22Rv1 (cell line): ENCODE measurements around the gene HIRA.
"Not testable (repeated sequence)": the region's sequence is repeated elsewhere in the genome, so short reads cannot be mapped to it uniquely, and the experiment has no call there.

Experiments
- H3K27ac ChIP-seq: fragments of 450-650 bp; 2 replicates; pipeline ENCODE4 v1.5.1; 2017
- ZFX ChIP-seq: fragments of 450-650 bp; IDR thresholded peaks from 2 replicates; pipeline ENCODE4 v1.6.1; 2017; ENCODE audit warnings: antibody characterized with exemption, borderline replicate concordance
- TF ChIP-seq, protein P1 (sequence below): fragments of 450-650 bp; IDR thresholded peaks from 2 replicates; pipeline ENCODE4 v1.5.1; 2017; ENCODE audit warnings: mild to moderate bottlenecking

Gene HIRA

DNA sequence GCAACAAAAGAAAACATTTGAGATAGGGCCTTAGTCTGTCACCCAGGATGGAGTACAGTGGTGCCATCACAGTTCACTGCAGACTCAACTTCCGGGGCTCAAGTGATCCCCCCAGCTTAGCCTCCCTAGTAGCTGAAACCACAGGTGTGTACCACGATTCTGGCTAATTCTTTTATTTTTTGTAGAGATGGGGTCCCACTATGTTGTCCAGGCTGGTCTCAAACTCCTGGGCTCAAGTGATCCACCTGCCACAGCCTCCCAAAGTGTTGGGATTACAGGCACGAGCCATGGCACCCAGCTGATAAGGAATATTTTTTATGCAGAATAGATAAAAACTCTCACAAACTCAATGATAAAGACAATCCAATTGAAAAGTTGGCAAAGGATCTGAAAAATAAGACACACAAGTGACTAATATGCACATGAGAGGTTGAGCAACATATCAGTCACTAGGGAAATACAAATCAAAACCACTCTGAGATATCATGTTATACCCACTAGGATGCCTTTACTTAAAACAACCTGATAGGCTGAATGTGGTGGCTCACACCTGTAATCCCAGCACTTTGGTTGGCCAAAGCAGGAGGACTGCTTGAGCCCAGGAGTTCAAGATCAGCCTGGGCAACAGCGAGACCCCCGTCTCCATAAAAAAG is 106.1 kb downstream of the HIRA start:
- no peak overlapping the region for H3K27ac ChIP-seq

DNA sequence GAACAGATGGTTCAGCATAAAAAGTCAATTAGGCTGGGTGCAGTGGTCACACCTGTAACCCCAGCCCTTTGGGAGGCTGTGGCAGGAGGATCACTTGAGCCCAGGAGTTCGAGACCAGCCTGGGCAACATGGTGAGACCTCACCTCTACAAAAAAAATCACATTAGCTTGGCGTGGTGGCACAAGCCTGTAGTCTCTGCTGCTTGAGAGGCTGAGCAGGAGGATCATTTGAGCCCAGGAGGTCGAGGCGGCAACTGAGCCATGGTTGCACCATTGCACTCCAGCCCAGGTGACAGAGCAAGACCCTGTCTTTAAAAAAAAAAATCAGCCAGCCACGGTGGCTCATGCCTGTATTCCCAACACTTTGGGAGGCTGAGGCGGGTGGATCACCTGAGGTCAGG is 108.1 kb downstream of the HIRA start:
- H3K27ac ChIP-seq: not testable (repeated sequence)

More for the DNA sequence above, 106.1 kb downstream of the HIRA start:
- no peak for TF ChIP-seq ZFX
- TF ChIP-seq, protein P1, sequence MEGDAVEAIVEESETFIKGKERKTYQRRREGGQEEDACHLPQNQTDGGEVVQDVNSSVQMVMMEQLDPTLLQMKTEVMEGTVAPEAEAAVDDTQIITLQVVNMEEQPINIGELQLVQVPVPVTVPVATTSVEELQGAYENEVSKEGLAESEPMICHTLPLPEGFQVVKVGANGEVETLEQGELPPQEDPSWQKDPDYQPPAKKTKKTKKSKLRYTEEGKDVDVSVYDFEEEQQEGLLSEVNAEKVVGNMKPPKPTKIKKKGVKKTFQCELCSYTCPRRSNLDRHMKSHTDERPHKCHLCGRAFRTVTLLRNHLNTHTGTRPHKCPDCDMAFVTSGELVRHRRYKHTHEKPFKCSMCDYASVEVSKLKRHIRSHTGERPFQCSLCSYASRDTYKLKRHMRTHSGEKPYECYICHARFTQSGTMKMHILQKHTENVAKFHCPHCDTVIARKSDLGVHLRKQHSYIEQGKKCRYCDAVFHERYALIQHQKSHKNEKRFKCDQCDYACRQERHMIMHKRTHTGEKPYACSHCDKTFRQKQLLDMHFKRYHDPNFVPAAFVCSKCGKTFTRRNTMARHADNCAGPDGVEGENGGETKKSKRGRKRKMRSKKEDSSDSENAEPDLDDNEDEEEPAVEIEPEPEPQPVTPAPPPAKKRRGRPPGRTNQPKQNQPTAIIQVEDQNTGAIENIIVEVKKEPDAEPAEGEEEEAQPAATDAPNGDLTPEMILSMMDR: no peak

DNA sequence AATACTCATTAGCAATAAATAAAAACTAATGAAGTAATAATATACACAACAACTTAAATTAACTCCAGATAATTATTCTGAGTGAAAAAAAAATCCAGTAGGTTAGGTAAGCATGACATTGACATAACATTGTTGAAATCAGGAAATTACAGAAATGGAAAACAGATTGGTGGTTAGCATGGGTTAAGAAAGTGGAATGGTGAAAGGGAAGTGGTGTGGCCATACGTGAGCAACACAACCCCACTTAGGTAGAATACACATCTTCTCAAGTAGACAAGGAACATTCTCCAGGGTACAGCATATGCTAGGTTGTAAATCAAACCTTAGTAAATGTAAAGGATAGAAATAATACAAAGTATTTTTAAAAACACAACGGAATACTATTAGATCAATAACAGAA is 109.8 kb downstream of the HIRA start:
- TF ChIP-seq, protein P1: no peak
- no peak for TF ChIP-seq ZFX

DNA sequence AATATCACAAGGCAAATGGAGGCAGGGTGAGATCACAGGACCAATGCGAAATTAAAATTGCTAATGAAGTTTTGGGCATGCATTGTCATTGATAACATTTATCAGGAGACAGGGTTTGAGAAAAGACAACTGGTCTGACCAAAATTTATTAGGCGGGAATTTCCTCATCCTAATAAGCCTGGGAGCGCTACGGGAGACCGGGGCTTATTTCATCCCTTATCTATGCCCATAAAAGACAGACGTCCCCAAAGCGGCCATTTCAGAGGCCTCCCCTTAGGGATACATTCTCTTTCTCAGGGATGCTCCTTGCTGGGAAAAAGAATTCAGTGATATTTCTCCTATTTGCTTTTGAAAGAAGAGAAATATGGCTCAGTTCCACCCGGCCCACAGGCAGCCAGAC is 111.4 kb downstream of the HIRA start:
- not testable (repeated sequence) for H3K27ac ChIP-seq

More for the DNA sequence above, 109.8 kb downstream of the HIRA start:
- no peak overlapping the region for H3K27ac ChIP-seq

DNA sequence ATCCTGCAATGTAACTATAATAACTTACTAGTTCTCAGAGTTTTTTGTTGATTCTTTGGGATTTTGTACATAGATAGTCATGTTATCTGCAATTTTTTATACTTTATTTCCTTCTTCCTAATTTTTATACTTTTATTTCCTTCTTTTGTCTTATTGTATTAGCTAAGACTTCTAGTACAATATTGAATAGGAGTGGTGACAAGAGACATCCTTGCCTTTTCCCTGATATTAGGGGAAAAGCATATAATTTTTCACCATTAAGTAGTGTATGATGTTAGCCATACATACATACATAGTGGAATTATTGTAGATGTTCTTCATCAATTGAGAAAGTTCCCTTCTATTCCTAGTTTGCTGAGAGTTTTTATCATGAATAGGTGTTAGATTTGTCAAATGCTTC is 112.3 kb downstream of the HIRA start:
- no peak overlapping the region for H3K27ac ChIP-seq
- TF ChIP-seq, protein P1: no peak
- no peak for TF ChIP-seq ZFX

DNA sequence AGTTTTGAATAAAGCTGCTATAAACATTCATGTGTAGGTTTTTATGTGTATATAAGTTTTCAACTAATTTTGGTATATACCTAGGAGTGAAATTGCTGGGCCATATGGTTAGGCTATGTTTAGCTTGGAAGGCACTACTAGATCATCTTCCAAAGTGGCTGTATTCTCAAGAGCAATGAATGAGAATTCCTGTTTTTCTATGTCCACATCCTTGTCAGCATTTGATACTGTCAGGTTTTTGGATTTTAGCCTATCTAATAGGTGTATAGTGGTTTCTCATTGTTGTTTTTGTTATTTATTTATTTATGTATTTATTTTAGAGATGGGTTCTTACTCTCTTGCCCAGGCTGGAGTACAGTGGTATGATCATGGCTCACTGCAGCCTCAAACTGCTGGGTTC is 113.7 kb downstream of the HIRA start:
- no peak overlapping the region for H3K27ac ChIP-seq
- TF ChIP-seq ZFX: no peak
- TF ChIP-seq, protein P1: no peak

DNA sequence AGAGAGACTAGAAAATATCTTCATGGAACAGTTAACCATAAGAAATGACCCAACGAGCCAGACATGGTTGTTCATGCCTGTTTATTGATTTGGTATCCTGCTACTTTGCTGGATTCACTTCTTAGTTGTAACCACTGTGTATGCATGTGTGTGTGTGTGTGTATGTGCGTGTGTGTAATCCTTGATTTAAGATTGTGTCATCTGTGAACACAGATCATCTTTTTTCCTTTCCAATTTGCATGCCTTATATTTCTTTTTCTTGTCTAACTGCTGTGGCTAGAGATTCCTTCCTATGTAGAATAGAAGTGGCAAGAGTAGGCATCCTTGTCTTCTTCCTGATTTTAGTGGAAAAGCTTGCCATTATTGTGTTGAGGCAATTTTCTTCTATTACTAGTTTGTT is 123.7 kb downstream of the HIRA start:
- no peak overlapping the region for H3K27ac ChIP-seq
- no peak for TF ChIP-seq ZFX
- TF ChIP-seq, protein P1: no peak

DNA sequence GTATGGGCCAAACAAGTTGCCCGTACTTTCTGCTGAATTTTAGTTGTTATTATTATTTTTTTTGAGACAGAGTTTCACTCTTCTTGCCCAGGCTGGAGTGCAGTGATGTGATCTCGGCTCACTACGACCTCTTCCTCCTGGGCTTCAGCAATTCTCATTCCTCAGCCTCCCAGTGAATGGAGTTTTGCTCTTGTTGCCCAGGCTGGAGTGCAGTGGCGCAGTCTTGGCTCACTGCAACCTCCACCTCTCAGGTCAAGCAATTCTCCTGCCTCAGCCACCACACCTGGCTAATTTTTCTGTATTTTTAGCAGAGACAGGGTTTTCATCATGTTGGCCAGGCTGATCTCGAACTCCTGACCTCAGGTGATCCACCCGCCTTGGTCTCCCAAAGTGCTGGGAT is 125.0 kb downstream of the HIRA start:
- not testable (repeated sequence) for H3K27ac ChIP-seq

DNA sequence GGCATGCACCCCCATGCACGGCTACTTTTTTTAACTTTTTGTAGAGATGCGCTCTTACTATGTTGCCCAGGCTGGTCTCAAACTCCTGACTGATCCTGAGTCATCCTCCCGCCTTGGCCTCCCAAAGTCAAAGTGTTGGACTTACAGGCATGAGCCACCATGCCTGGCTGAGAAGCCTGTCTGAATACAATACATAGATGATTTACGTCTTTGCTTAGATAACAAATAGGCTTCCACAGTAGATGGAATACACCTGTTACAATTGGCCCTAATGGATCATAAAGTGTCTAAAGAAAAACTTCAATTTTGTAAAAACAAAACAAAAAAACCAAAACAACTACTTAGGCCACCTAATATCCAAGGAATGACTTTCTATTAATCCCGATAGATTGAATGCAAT is 127.0 kb downstream of the HIRA start:
- TF ChIP-seq, protein P1: no peak
- no peak for TF ChIP-seq ZFX
- H3K27ac ChIP-seq: no peak overlapping the region
